ENCODE measurements around the gene ERGIC1.

The ERGIC1 gene

DNA sequence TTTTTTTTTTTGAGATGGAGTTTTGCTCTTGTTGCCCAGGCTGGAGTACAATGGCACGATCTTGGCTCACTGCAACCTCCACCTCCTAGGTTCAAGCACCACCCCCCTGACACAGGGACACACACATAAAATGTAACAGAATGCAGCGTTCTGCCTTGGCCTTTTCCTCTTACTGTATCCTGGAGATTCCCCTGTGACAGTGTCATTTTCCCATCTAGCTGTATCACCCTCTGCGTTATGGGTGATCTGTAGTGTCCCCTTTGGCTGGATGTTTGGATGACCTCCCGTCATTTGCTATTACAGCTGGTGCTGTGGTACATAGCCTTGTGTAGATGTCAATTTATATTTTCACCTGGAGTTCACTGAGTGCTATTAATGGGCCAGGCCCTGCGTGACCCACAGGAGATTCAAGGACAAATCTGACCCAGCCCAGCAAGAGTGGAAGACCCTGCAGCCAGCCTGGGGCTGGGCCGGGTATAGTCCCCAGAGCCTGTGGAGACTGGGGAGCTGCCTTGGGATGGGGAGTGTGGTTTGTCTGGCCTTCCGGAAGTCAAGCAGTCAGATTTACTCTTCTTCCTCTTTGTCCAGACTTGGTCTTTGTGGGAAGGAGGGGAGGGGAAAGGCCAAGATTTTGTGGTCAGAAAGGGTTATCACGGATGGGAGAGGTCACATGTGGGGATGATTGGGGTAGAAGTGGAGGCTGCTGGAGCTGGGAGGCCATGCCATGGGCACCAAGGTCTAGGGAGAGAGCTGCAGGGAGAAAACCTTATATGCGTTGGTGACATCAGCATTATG is 43.6 kb downstream of the ERGIC1 start:
- TF ChIP-seq, protein P1, sequence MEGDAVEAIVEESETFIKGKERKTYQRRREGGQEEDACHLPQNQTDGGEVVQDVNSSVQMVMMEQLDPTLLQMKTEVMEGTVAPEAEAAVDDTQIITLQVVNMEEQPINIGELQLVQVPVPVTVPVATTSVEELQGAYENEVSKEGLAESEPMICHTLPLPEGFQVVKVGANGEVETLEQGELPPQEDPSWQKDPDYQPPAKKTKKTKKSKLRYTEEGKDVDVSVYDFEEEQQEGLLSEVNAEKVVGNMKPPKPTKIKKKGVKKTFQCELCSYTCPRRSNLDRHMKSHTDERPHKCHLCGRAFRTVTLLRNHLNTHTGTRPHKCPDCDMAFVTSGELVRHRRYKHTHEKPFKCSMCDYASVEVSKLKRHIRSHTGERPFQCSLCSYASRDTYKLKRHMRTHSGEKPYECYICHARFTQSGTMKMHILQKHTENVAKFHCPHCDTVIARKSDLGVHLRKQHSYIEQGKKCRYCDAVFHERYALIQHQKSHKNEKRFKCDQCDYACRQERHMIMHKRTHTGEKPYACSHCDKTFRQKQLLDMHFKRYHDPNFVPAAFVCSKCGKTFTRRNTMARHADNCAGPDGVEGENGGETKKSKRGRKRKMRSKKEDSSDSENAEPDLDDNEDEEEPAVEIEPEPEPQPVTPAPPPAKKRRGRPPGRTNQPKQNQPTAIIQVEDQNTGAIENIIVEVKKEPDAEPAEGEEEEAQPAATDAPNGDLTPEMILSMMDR (conservative IDR thresholded peaks at IDR 0.05; ENCODE audit: low read depth, low read length): no peak
- no peaks in the 10 kb centered on the region for H3K27me3 ChIP-seq (ENCODE audit: insufficient read depth, low read depth)
- no peak overlapping the region for H3K9ac ChIP-seq
- no peak overlapping the region for H3K4me3 ChIP-seq (IDR thresholded peaks at IDR 0.05; ENCODE audit: insufficient read depth, low read depth, low read length)
- no peak overlapping the region for H3K4me2 ChIP-seq
- no peaks in the 10 kb centered on the region for H3K36me3 ChIP-seq (ENCODE audit: insufficient read depth)
- H4K20me1 ChIP-seq (ENCODE audit: insufficient read depth): no peaks in the 10 kb centered on the region
- H2AFZ ChIP-seq (ENCODE audit: low read depth): no peak overlapping the region
- H3K79me2 ChIP-seq (ENCODE audit: insufficient read depth, low read depth): peaks cover 14% of the 10 kb centered on the region; the same call in 1 of the 2 replicates
- no peak overlapping the region for H3K27ac ChIP-seq
- H3K4me1 ChIP-seq (ENCODE audit: low read depth, poor library complexity, severe bottlenecking): peaks cover 18% of the 10 kb centered on the region

DNA sequence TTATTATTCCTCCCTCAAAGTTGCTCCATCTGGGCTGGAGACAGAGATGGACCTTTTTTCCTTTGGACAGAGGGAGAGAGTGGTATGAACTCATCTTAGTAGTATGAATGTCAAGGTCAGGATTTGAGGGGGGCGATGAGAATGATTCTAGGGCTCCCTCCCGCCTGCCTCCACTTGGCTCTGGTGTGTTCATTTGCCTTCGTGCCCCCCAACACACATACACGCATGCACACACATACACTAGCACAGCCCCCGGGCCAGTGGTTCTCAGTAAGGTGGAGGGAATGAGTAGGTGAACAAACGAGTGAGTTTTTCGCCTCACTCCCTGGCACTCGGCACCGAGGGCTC is 44.5 kb downstream of the ERGIC1 start:
- Histone ChIP-seq H3K79me2 (ENCODE audit: insufficient read depth, low read depth) (peaks cover 14% of the 10 kb centered on the region; the same call in 1 of the 2 replicates), H4K20me1 (ENCODE audit: insufficient read depth) (no peaks in the 10 kb centered on the region), H3K36me3 (ENCODE audit: insufficient read depth) (no peaks in the 10 kb centered on the region), H3K9ac (no peak overlapping the region), H3K27me3 (ENCODE audit: insufficient read depth, low read depth) (no peaks in the 10 kb centered on the region), H3K27ac (no peak overlapping the region), H3K4me2 (no peak overlapping the region), H2AFZ (ENCODE audit: low read depth) (no peak overlapping the region), H3K4me3 (IDR thresholded peaks at IDR 0.05; ENCODE audit: insufficient read depth, low read depth, low read length) (no peak overlapping the region), H3K4me1 (ENCODE audit: low read depth, poor library complexity, severe bottlenecking) (peaks cover 18% of the 10 kb centered on the region)
- TF ChIP-seq, protein P1 (conservative IDR thresholded peaks at IDR 0.05; ENCODE audit: low read depth, low read length): no peak

DNA sequence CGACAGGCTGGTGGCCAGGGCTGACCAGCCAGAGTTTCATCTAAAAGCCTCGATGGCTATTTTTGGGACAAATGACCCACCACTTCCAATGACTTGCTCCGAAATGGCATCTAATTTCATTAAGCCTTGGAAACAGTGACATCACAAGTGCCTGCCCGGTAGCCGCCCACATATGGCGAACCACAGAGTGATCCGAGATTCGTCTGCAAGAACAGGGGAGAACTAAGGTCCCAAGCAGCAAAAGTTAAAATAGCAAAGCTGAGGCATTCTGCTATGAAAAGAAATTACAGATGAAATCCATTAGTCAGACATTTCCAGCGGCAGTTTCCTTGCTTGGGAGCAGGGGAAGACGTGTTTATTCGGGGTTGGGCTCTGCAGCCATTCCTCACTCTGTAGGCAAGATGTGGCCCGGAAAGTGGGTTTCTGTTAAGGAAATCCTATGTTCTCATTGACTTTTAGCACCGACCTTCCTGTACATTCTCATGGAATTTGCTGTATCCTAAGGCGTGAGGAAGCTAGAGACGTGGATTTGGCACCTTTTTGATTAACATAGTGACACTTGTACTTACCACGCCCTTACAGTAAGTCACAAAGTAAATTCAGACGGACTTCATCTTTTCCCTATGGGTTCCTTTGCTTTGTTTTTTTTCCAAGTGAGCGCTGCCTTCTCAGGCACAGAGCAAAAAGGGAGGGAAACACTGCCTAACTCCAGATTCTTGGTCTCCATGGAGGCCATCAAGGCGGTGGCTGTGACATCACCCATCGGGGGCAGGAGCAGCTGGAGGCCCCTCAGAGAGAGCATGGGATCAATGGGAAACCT is 45.1 kb downstream of the ERGIC1 start:
- no peak overlapping the region for H2AFZ ChIP-seq (ENCODE audit: low read depth)
- no peaks in the 10 kb centered on the region for H3K27me3 ChIP-seq (ENCODE audit: insufficient read depth, low read depth)
- no peaks in the 10 kb centered on the region for H4K20me1 ChIP-seq (ENCODE audit: insufficient read depth)
- no peak overlapping the region for H3K4me3 ChIP-seq (IDR thresholded peaks at IDR 0.05; ENCODE audit: insufficient read depth, low read depth, low read length)
- H3K36me3 ChIP-seq (ENCODE audit: insufficient read depth): no peaks in the 10 kb centered on the region
- TF ChIP-seq, protein P1 (conservative IDR thresholded peaks at IDR 0.05; ENCODE audit: low read depth, low read length): no peak
- H3K9ac ChIP-seq: no peak overlapping the region
- H3K4me2 ChIP-seq: no peak overlapping the region
- H3K27ac ChIP-seq: no peak overlapping the region
- peaks cover 18% of the 10 kb centered on the region for H3K4me1 ChIP-seq (ENCODE audit: low read depth, poor library complexity, severe bottlenecking)
- H3K79me2 ChIP-seq (ENCODE audit: insufficient read depth, low read depth): peaks cover 14% of the 10 kb centered on the region; the same call in 1 of the 2 replicates

DNA sequence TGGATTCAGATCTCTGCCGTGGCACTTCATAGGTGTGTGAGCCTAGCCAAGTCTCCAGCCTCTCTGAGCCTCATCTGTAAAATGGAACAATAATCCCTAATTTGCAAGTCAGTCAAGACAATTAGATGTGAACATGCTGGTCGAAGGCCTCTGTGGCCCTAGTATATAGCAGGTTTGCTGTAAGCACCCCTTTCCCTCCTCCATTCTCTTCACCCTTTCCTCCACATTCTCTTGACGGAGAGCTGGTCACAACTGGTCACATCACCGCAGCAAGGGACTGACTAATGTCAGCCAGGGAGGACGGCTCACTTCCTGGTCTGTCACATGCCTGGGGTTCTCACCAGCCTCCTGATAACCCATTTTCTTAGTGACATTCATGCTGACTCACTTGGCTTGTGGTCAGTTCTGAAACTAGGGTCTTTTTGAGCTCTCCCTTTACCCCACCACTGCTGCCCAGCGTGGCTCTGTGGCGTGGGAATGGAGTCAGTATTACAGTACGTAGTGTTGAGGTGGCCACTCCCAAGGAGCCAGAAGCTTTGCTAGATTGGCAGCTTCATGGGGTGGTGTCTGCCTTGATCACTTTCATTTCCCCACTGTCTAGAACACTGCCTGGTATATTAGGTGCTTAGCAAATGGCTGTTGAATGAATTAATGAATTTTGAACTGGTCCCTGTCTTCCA is 47.8 kb downstream of the ERGIC1 start:
- no peak overlapping the region; the same call in 1 of the 2 replicates for H3K4me2 ChIP-seq
- H2AFZ ChIP-seq (ENCODE audit: low read depth): no peak overlapping the region
- no peaks in the 10 kb centered on the region for H3K27me3 ChIP-seq (ENCODE audit: insufficient read depth, low read depth)
- H3K9ac ChIP-seq: no peak overlapping the region
- no peak overlapping the region for H3K4me3 ChIP-seq (IDR thresholded peaks at IDR 0.05; ENCODE audit: insufficient read depth, low read depth, low read length)
- peaks cover 11% of the 10 kb centered on the region; the same call in 1 of the 2 replicates for H3K79me2 ChIP-seq (ENCODE audit: insufficient read depth, low read depth)
- H3K36me3 ChIP-seq (ENCODE audit: insufficient read depth): no peaks in the 10 kb centered on the region
- TF ChIP-seq, protein P1 (conservative IDR thresholded peaks at IDR 0.05; ENCODE audit: low read depth, low read length): no peak
- peaks cover 18% of the 10 kb centered on the region for H3K4me1 ChIP-seq (ENCODE audit: low read depth, poor library complexity, severe bottlenecking)
- no peak overlapping the region for H3K27ac ChIP-seq
- no peaks in the 10 kb centered on the region for H4K20me1 ChIP-seq (ENCODE audit: insufficient read depth)

All from KMS-11 (cell line).